SK-MEL-5 (cell line): ENCODE data around the gene CST7. TPM values are rescaled to one million over a fixed set of nuclear protein-coding genes. Genes with fewer than 3 reads are reported as not detected.
"Not testable (repeated sequence)": the region's sequence is repeated elsewhere in the genome, so short reads cannot be mapped to it uniquely, and the experiment has no call there.

ENCODE experiments used
- DNase-seq: peaks from one replicate; pipeline ENCODE4 v3.0.0-alpha.2; 2016; ENCODE audit warnings: low read depth, low spot score
- in situ Hi-C: cut with HindIII; loops from 2 replicates; pipeline ENCODE4 v1.10.0; 2016; ENCODE audit warnings: low sequenced_read_pairs, high pct_unique_total_duplicates, low pct_unique_long_range_greater_than_20kb
- small RNA-seq, 2 experiments: library from RNA; depleted of rRNA; stranded (forward); fragments of <200 nt; gene quantifications; one replicate each; pipeline ENCODE3, GENCODE V24; 2014
- total RNA-seq: library from RNA; depleted of rRNA; stranded (reverse); fragments of >200 nt; shearing (Covaris generic); gene quantifications from 2 replicates; pipeline ENCODE4 v1.2.3, GENCODE V29; 2014; rRNA removed

Gene CST7
- total RNA-seq, 1 experiment from 2014 or later: 0.29 TPM

DNA sequence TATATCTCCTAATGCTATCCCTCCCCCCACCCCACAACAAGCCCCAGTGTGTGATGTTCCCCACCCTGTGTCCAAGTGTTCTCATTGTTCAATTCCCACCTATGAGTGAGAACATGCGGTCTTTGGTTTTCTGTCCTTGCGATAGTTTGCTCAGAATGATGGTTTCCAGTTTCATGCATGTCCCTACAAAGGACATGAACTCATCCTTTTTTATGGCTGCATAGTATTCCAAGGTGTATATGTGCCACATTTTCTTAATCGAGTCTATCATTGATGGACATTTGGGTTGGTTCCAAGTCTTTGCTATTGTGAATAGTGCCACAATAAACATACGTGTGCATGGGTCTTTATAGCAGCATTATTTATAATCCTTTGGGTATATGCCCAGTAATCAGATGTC lies 52.3 kb downstream of the CST7 start:
- in situ Hi-C loops, DNase-seq: not testable (repeated sequence)

DNA sequence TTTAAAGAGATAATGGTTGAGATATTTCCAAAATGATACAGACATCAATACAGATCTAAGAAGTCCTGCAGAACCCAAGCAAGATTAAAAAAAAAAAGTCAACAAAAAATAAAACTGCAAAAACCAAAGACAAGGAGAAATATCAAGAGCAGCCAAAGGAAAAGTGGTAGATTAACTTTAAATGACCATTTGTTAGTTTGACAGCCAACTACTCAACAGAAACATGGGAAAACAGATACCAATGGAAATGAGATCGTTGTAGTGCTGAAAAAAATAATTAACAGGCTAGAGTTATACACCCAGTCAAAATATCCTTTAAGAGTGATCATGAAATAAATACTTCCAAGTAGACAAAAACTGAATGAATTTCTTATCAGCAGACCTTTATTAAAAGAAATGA lies 53.9 kb downstream of the CST7 start:
- in situ Hi-C loops: no loop called here
- no peak for DNase-seq

DNA sequence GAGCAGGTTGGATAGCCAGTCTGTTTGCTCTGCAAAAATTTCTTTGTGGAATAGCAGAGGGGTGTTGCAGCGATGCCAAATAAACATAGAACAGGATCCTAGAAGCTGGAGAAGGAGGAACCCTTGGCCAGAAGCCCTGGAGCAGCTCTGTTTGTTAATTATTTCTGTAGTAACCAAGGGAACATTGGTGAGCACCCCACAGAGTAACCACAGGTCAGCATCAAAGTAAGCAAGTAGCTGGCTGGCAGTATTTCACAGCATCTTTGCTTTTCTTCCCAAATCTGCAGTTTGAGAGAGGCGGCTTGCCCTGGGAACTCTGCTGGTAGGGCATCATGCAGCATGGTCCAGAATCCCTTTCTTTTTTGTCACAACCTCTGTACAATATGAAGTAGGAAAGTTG lies 56.2 kb downstream of the CST7 start:
- in situ Hi-C loops: no loop called here
- DNase-seq: no peak

DNA sequence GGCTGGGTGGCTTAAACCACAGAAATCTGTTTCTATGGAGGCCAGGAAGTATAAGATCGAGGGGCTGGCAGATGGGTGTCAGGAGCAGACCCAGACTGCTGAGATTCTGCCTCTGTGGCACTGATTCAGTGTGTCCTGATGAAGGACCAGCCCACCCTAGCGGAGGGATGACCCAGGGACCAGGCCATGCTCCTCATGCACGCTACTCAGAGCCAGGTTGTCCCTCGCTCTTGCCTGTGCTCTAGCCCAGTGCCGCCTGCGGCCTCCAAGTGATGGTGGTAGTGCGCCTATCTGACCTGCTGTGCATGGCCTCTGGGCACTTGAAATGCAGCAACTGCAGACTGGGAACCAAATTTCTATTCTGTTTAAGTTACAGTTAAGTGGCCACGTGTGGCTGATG lies 56.6 kb downstream of the CST7 start:
- no peak for DNase-seq
- in situ Hi-C loops: no loop called here

DNA sequence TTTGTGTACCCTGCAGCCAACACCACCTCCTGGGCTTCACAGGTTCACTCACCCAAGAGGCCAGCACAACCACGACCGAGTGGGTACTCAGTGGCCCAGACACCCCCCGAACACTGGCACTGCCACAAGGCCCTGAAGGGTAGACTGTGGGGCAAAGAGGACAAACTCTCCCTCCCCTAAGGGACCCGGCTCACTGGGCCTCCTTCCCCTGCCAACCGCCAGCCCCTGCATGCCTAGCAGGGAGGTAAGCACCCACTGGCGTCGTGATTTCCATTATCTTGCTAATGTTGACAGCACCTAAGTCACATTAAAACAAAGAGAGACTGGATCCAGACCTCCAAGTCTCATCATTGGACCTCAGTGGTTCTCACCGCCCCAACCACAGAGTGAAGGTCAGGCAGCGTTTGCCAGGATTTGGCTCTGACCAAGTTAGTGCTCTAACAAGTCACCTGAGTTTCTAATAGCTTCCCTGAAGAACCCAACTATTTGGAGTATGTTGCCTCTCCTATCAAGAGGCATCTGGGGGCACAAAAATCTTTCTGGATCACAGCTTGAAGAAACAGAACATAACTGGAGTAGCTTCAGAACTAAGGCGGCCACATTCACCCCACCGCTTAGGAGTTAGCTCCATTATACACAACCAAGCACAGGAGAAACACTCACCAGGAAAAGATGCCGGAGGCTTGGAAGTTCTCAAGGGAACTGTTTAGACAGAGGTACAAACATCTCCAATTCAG lies 57.5 kb downstream of the CST7 start:
- no peak for DNase-seq
- in situ Hi-C loops: no loop called here

DNA sequence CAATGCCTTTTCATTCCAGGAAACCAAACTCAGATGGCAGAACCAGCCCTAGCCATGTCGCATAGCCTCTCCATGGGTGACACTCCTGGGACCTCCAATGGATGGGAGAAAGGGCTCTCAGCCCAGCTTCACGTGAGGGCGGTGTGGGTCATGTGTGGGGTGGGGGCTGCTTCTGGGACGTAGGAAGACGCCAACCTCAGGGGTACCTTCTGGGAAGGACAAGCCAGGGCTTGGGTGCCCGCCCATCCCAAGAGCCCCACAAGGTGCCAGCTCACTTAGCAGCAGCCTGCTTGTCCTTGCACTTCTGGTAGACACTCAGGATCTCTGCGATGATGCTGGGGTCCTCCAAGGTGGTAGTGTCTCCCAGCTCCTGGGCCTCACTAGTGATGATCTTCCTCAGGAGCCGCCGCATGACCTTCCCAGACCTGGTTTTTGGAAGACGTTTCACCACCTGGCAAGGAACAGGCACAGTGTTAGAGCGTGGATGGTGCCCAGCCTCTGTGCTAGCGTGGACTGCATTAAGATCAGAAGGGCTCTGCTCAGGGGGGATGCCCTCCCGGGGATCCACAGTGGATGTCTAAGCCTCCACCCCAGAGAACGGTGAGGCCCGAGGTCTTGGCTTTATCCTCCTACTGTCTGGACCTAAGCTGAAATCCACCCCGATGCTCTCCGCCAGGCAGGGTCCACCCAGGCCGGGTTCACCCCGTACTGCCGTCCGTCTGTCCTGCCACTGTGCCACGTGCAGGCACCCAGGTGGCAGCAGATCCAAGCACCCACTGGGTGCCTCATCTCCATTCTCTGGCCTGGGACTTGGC lies 58.6 kb downstream of the CST7 start:
- in situ Hi-C loops: no loop called here
- DNase-seq: no peak

DNA sequence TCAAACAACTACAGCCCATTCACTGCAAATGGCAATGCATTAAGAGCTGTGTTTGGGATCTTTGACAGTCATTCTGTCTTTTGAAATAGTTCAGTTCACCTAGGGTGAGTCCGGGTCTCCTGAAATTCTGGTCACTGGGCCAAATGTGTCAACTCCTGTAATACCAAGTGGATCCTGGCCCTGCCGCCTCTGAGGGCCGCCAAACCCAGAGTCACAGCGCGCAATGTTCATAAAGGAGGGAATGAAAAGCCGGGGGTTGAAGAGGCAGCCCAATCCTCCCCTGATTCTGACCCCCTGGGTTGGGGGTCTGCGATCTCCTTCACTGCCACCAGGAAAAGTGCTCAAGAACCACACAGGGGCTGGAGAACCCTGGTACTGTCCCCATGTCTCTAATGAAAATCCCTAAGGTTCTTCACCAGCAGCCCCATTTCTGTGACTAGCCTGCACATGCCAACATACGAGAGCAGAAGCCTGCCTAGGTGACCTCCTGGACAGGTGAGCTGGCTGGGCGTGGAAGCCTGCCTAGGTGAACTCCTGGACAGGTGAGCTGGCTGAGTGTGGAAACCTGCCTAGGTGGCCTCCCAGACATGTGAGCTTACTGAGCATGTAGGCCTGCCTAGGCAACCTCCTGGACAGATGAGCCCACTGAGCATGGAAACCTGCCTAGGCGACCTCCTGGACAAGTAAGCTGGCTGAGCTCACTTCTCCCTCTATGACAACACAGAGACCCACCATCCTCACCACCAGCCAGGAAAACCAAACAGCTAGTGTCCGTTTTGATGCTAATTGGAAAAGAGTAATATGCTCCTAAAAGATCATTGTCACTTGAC lies 59.5 kb downstream of the CST7 start:
- in situ Hi-C loops: no loop called here
- DNase-seq: no peak

Small RNA genes lying within 50 kb of the gene (small RNA-seq; reads per million reads assigned to genes)
- 0 reads per million in 2 experiments for gene RNU6-1257P

Other genes starting within 250 kb of the CST7 start
- 150 and 158 TPM in 2 replicates for gene APMAP, start 43.5 kb downstream of the CST7 start, total RNA-seq
- 9.8 and 10.0 TPM in 2 replicates for gene ACSS1, start 108.9 kb downstream of the CST7 start, total RNA-seq
- gene VSX1, start 132.9 kb downstream of the CST7 start, total RNA-seq: not detected in 2 replicates
- 236 and 241 TPM in 2 replicates for gene ENTPD6, start 246.4 kb downstream of the CST7 start, total RNA-seq